ENCODE results near the gene KBTBD8. TPM values are rescaled to one million over a fixed set of nuclear protein-coding genes. Genes with fewer than 3 reads are reported as not detected.

The KBTBD8 gene
- total RNA-seq, 2 donors from 2014 or later: 4.6 to 5.0 TPM

GRCh38 chr3:67012564-67012963, 14.5 kb downstream of the KBTBD8 start:
- Histone ChIP-seq H3K36me3 (no peaks in the 10 kb centered on the region), H3K4me3 (no peak overlapping the region), H3K4me1 (no peaks in the 10 kb centered on the region), H3K9ac (ENCODE audit: low read depth in 2 of 2, low read length in 2 of 2) (no peak overlapping the region), H3K9me3 (no peaks in the 10 kb centered on the region), H3K27ac (no peak overlapping the region), H3K27me3 (no peaks in the 10 kb centered on the region)
- no peak for DNase-seq
- TF ChIP-seq CTCF (IDR thresholded peaks at IDR 0.05): no peak
- intact Hi-C loops (cut with DNase I): no loop called here

DNA sequence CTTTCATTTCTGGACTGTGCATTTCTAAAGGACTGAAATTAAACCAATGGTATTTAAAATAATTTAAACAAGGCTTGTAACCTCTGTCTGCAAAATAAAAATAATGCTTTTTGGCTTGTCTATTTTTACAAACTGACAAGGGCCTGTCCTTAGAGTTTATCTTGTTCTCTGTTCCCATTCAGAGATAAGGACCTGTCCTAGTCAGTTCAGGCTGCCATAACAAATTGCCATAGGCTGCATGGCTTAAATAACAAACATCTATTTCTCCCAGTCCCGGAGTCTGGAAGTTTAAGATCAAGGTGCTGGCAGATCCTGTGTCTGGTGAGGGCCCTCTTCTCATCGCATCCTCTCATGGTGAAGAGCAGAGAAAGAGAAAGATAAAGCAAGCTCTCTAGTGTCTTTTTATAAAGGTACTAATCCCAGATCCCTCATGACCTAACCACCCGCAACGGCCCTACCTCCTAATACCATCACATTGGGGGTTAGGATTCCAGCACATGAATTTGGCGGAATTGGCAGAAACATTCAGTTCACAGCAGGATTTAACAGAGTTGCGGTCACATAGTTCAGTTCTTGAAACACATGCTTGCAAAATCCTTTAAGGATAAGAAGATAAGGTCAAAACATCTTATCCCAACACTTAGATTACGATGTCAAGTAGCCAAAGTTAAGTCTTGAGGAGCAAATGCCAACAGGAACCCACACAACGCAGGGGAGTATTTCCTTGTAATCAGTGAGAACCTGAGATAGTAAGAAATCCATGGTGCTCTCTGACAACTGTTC, 17.8 kb downstream of the KBTBD8 start:
- H3K4me1 ChIP-seq: no peaks in the 10 kb centered on the region
- H3K27ac ChIP-seq: no peak overlapping the region
- no peak overlapping the region for H3K4me3 ChIP-seq
- no peak for DNase-seq
- H3K36me3 ChIP-seq: no peaks in the 10 kb centered on the region
- H3K27me3 ChIP-seq: no peaks in the 10 kb centered on the region
- TF ChIP-seq CTCF (IDR thresholded peaks at IDR 0.05): no peak
- H3K9ac ChIP-seq (ENCODE audit: low read depth in 2 of 2, low read length in 2 of 2): no peak overlapping the region
- intact Hi-C loops (cut with DNase I): no loop called here
- no peaks in the 10 kb centered on the region for H3K9me3 ChIP-seq

- no peak overlapping the region for H3K4me3 ChIP-seq
- no peaks in the 10 kb centered on the region for H3K4me1 ChIP-seq
- no peaks in the 10 kb centered on the region for H3K9me3 ChIP-seq
- no peak overlapping the region for H3K9ac ChIP-seq (ENCODE audit: low read depth in 2 of 2, low read length in 2 of 2)
- no peak overlapping the region for H3K27ac ChIP-seq
- H3K36me3 ChIP-seq: no peaks in the 10 kb centered on the region
- H3K27me3 ChIP-seq: no peaks in the 10 kb centered on the region
- no peak for TF ChIP-seq CTCF (IDR thresholded peaks at IDR 0.05)
- no peak for DNase-seq
- intact Hi-C loops (cut with DNase I): no loop called here
Measured at GRCh38 chr3:67016522-67017080, 18.5 kb downstream of the KBTBD8 start.

DNA sequence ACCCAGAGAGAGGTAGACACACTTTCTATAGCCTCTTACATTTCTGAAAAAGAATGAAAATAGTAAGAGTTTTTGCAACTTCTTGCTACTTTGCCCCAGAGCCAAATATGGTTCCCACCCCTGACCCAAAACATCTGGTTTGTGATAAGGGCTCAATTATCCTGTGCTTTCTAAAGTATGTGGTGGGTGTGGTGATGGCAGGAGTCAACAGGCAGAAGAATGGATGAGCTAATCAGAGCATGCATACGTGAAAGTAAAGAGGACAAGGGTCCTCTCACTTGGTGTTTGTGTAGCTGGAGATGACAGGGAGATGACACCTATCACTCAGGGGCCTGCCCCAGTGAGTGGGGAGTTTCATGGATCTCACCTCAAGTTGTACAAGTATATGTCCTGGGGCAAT, 19.1 kb downstream of the KBTBD8 start:
- TF ChIP-seq CTCF (IDR thresholded peaks at IDR 0.05): no peak
- Histone ChIP-seq H3K36me3 (no peaks in the 10 kb centered on the region), H3K4me1 (no peaks in the 10 kb centered on the region), H3K9me3 (no peaks in the 10 kb centered on the region), H3K27me3 (no peaks in the 10 kb centered on the region), H3K4me3 (no peak overlapping the region), H3K9ac (ENCODE audit: low read depth in 2 of 2, low read length in 2 of 2) (no peak overlapping the region), H3K27ac (no peak overlapping the region)
- intact Hi-C loops (cut with DNase I): no loop called here
- DNase-seq: no peak

DNA sequence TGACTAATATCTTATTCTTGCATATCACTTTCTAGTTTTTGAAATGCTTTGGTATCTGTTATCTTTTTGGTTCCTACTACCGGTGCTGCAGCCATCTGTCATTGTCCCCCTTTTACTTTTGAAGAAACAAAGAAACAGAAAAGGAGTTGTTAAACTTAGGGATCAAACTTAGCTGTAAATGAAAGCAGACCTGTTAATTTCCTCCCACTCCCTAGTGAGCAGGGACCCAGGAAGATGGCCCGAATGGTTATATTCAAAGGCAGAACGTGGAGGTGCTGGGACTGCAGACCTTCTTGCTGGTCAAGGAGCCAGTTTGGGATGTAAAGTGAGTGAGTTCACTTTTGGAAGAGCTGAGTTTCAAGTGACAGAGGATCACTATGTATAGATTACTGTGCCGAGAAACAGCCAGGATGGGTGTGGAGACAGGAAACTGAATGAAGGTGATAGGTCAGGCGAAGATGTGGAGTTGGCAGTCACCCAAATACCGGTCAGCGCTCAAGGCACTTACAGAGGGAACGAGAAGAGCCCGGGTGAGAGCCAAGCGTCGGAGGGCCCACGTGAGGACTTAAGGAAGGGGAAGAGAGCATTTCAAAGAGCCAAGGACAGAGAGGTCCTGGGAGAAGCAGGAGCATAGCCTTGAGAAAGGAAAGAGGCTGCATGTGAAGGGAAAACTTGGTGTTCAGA, 20.1 kb downstream of the KBTBD8 start:
- peak; percentile 62 for DNase-seq
- intact Hi-C loops (cut with DNase I): no loop called here
- Histone ChIP-seq H3K9me3 (no peaks in the 10 kb centered on the region), H3K4me3 (no peak overlapping the region), H3K27ac (no peak overlapping the region), H3K27me3 (no peaks in the 10 kb centered on the region), H3K4me1 (no peaks in the 10 kb centered on the region), H3K36me3 (no peaks in the 10 kb centered on the region), H3K9ac (ENCODE audit: low read depth in 2 of 2, low read length in 2 of 2) (no peak overlapping the region)
- no peak for TF ChIP-seq CTCF (IDR thresholded peaks at IDR 0.05)

Measured in colonic mucosa (tissue), 4 donors.